Measurements from ENCODE around the gene DMD.

DNA sequence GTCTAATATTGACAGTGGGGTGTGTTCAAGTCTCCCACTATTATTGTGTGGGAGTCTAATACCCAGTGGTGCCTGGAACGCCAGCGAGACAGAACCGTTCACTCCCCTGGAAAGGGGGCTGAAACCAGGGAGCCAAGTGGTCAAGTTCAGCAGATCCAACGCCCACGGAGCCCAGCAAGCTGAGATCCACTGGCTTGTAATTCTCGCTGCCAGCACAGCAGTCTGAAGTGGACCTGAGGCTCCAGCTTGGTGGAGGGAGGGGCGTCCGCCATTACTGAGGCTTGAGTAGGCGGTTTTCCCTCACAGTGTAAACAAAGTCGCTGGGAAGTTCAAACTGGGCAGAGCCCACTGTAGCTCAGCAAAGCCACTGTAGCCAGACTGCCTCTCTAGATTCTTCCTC lies 407.3 kb downstream of the DMD start:
- TF ChIP-seq CTCF (IDR thresholded peaks at IDR 0.05; ENCODE audit: borderline replicate concordance, extremely low read depth, low read length, poor library complexity, severe bottlenecking) (no peak), EZH2 (IDR thresholded peaks at IDR 0.05; ENCODE audit: borderline replicate concordance, low read depth, low read length, severe bottlenecking) (no peak)

All from DND-41 (cell line).